ENCODE data around the gene SRMS. TPM values are rescaled to one million over a fixed set of nuclear protein-coding genes. Genes with fewer than 3 reads are reported as not detected.

SRMS gene
- total RNA-seq, 1 experiment from 2014 or later = 0.79 TPM

GRCh38 chr20:63546256-63546955 lies 1.1 kb downstream of the SRMS start:
- Histone ChIP-seq H2BK120ac (ENCODE audit: low read depth, low read length, poor library complexity, severe bottlenecking) (no peak overlapping the region), H3K18ac (ENCODE audit: insufficient read length, low read depth, low read length) (no peak overlapping the region), H3K9me3 (ENCODE audit: control insufficient read depth, low read depth, low read length) (no peaks in the 10 kb centered on the region), H2BK15ac (ENCODE audit: low read depth, low read length) (no peak overlapping the region), H2BK20ac (ENCODE audit: low read depth, low read length, poor library complexity, severe bottlenecking) (no peak overlapping the region), H2BK5ac (ENCODE audit: insufficient read length, low read length) (no peak overlapping the region), H2AK5ac (ENCODE audit: insufficient read length, low read length) (no peak overlapping the region), H4K5ac (ENCODE audit: insufficient read length, low read depth, low read length) (no peak overlapping the region), H3T11ph (ENCODE audit: low read length) (no peak overlapping the region), H3K4ac (ENCODE audit: low read depth, low read length) (no peak overlapping the region), H3K27me3 (ENCODE audit: insufficient read depth, low read length) (no peaks in the 10 kb centered on the region), H4K20me1 (ENCODE audit: control insufficient read depth, insufficient read depth, insufficient read length) (peaks cover 3% of the 10 kb centered on the region), H2AFZ (ENCODE audit: low read length) (no peak overlapping the region), H4K8ac (replicated peaks; ENCODE audit: insufficient read length, low read depth, low read length) (no peak overlapping the region), H3K4me1 (ENCODE audit: insufficient read depth, low read length) (no peaks in the 10 kb centered on the region; the same call in 1 of the 2 replicates), H4K91ac (ENCODE audit: insufficient read length, low read depth, low read length) (no peak overlapping the region), H3K14ac (ENCODE audit: insufficient read depth, low read length) (no peak overlapping the region), H2BK12ac (ENCODE audit: insufficient read length, low read depth, low read length) (no peak overlapping the region), H3K23me2 (ENCODE audit: insufficient read length, low read depth, low read length, poor library complexity, severe bottlenecking) (no peaks in the 10 kb centered on the region), H3K79me2 (ENCODE audit: insufficient read depth, low read length) (no peaks in the 10 kb centered on the region), H3K56ac (ENCODE audit: insufficient read length, low read depth, low read length) (no peak overlapping the region), H3K79me1 (ENCODE audit: insufficient read depth, low read depth, low read length, poor library complexity, severe bottlenecking) (no peaks in the 10 kb centered on the region), H3K9ac (ENCODE audit: extremely low read depth, insufficient read length, low read length) (no peak overlapping the region), H3K4me2 (ENCODE audit: insufficient read depth, insufficient read length, low read length) (no peak overlapping the region), H3K23ac (ENCODE audit: insufficient read length, low read depth, low read length) (no peak overlapping the region), H3K27ac (ENCODE audit: insufficient read length, low read depth, low read length) (no peak overlapping the region)
- Mint-ChIP-seq H3K27ac (no peak overlapping the region), H3K4me1 (peaks cover 12 to 30% of the 10 kb centered on the region in 2 experiments), H3K4me3 (no peak overlapping the region), H3K36me3 (ENCODE audit: insufficient read depth in 1 of 3, low read depth in 3 of 3) (no peaks in the 10 kb centered on the region; a peak in 1 of 7 replicates), H3K27me3 (ENCODE audit: low read depth) (no peaks in the 10 kb centered on the region), H3K9me3 (no peaks in the 10 kb centered on the region)
- TF ChIP-seq, protein P1, sequence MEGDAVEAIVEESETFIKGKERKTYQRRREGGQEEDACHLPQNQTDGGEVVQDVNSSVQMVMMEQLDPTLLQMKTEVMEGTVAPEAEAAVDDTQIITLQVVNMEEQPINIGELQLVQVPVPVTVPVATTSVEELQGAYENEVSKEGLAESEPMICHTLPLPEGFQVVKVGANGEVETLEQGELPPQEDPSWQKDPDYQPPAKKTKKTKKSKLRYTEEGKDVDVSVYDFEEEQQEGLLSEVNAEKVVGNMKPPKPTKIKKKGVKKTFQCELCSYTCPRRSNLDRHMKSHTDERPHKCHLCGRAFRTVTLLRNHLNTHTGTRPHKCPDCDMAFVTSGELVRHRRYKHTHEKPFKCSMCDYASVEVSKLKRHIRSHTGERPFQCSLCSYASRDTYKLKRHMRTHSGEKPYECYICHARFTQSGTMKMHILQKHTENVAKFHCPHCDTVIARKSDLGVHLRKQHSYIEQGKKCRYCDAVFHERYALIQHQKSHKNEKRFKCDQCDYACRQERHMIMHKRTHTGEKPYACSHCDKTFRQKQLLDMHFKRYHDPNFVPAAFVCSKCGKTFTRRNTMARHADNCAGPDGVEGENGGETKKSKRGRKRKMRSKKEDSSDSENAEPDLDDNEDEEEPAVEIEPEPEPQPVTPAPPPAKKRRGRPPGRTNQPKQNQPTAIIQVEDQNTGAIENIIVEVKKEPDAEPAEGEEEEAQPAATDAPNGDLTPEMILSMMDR (conservative IDR thresholded peaks at IDR 0.05) = no peak
- no CpG with 5 or more reads among the region's 20 CpGs for WGBS (ENCODE audit: extremely low coverage, insufficient read length, low lambda C conversion rate)
- no peak for DNase-seq

Measured in H9 (cell line).